ENCODE measurements around the gene EPN2.
A peak's percentile ranks its signal among the peaks of the same experiment; 100 is the strongest.

The EPN2 gene

DNA sequence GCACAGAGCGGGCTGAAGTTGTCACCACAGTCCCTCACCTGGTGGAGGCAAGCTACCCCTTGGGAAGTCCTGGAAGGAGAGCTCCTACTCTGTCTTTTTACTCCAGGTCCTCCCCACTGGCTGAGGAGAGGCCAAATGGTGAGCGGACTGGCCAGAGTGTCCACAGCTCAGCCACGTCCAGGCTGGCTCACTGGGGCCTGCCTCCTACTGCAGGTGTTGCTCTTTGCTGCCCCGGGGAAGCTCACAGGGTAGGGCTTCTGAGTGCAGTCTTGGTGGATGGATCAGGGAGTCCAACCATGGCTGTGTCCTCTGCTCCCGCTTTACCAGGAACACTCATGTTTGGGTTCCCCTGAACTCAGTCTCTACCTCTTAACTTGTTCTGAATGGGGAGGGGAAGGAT, 122.7 kb downstream of the EPN2 start:
- DNase-seq (ENCODE audit: low read depth), result no peak
- TF ChIP-seq, protein P1, sequence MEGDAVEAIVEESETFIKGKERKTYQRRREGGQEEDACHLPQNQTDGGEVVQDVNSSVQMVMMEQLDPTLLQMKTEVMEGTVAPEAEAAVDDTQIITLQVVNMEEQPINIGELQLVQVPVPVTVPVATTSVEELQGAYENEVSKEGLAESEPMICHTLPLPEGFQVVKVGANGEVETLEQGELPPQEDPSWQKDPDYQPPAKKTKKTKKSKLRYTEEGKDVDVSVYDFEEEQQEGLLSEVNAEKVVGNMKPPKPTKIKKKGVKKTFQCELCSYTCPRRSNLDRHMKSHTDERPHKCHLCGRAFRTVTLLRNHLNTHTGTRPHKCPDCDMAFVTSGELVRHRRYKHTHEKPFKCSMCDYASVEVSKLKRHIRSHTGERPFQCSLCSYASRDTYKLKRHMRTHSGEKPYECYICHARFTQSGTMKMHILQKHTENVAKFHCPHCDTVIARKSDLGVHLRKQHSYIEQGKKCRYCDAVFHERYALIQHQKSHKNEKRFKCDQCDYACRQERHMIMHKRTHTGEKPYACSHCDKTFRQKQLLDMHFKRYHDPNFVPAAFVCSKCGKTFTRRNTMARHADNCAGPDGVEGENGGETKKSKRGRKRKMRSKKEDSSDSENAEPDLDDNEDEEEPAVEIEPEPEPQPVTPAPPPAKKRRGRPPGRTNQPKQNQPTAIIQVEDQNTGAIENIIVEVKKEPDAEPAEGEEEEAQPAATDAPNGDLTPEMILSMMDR (IDR thresholded peaks at IDR 0.05; ENCODE audit: insufficient read depth, low read depth, low read length, missing control alignments), result no peak
- H3K4me3 ChIP-seq (ENCODE audit: low read length), result no peak overlapping the region

DNA sequence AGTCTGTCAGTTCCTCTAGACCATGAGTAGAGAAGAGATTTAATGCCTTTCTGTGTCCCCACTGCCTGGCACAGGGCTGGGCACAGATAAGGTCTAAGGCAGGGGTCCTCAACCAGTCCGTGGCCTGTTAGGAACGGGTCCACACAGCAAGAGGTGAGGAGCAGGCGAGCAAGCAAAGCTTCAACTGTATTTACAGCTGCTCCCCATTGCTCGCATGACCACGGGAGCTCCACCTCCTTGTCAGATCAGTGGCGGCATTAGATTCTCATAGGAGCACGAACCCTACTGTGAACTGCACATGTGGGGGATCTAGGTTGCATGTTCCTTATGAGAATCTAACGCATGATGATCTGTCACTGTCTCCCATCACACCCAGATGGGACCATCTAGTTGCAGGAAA, 123.6 kb downstream of the EPN2 start:
- TF ChIP-seq, protein P1 (IDR thresholded peaks at IDR 0.05; ENCODE audit: insufficient read depth, low read depth, low read length, missing control alignments), result no peak
- no peak overlapping the region for H3K4me3 ChIP-seq (ENCODE audit: low read length)
- no peak for DNase-seq (ENCODE audit: low read depth)

DNA sequence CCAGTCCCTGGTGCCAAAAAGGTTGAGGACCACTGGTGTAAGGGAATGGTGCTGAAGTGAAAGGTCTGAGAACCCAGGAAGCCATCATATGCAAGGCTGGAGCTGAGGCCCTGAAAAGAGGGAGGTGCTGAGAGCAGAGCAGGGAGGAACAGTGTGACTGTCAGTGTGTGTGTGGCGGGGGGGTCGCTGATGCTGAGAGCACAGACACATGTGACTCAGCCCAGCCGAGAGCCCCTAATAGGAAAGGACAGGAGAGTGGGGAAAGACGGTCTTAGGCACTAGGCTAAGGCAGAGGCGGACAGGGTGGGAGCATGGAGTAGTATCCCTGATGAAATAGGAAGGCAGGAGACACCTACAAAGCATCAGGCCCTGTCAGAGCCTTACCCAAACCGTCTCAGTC, 124.2 kb downstream of the EPN2 start:
- H3K4me3 ChIP-seq (ENCODE audit: low read length), result peak overlapping the region; percentile 66
- no peak for DNase-seq (ENCODE audit: low read depth)
- TF ChIP-seq, protein P1 (IDR thresholded peaks at IDR 0.05; ENCODE audit: insufficient read depth, low read depth, low read length, missing control alignments), result no peak

DNA sequence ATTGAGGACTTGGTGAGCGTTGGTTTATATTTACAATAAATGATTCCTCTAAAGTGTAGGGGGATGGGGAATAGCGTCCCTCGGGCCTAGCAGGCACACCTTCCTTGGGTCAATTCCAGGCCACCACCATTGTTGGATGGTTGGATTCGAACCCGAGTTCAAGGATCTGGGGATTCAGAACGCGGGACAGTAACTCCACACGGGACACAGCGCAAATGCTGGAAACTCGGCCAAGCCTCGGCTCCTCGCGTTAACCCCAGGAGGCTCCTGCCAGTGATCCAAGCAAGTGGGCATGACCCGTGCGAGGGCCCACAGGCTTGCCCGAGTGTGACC, 124.7 kb downstream of the EPN2 start:
- no peak for DNase-seq (ENCODE audit: low read depth)
- TF ChIP-seq, protein P1 (IDR thresholded peaks at IDR 0.05; ENCODE audit: insufficient read depth, low read depth, low read length, missing control alignments), result no peak
- H3K4me3 ChIP-seq (ENCODE audit: low read length), result peak overlapping the region; percentile 66

DNA sequence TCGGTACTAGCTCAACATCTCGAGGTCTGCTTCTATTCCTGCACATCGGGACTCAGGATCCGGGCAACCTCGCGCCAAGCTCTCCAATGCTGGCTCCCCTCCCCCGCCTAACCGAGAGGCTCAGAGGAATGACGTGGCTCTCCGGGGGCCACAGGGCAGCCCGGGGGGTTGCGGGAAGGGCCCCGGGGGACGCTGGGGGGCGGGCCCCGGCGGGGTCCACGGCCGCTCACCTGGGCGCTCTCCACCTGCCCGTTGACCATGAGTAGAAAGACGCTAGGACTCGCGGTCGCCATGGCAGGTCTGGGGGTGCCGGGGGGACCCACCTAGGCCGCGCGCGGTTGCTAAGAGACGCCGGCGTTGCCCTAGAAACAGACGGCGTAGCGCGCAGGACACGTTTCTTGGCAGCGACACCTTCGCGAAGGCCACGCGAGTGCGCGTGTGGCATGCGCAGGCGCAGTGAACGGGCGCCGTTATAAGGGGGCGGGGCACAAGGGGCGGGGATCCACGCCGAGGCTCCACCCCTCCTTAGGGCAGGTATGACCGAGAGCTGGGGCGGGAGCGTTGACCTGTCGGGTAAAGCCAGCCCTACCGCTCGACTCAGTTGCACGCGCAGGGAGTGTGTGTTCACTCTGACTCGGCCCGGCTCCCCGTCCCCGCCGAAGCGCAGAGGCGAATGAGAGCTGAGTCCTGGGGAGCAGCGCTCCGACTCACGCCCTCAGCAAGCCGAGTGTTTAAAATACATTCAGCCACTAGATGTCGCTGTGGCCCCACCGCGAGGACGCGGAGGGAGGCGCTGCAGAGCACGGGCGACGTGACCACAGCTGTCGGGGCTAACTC, 125.3 kb downstream of the EPN2 start, which contains the start of gene B9D1:
TSS of gene B9D1 (minus strand) at position 447 of the 837 bp plus-strand sequence. CDS start at position 293, 154 bp downstream.
- DNase-seq (ENCODE audit: low read depth), result peak; percentile 90
- H3K4me3 ChIP-seq (ENCODE audit: low read length), result peak within 1 kb of the TSS; percentile 66
- TF ChIP-seq, protein P1 (IDR thresholded peaks at IDR 0.05; ENCODE audit: insufficient read depth, low read depth, low read length, missing control alignments), result peak; percentile 83

DNA sequence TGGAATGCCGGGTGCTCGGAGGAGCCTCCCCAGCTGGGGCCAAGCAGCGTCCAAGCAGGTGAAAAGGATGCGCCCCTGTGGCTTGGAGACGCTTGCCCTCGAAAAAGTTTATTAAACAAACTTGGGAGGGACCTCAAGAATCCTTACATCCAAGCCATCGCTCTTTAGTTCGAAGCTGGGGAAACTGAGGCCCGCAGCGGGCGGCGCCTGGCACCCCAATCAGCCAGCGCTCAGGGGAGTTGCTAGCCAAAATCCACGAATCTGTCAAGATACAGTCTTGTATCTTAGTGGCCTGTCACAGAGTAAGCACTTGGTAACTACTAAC, 125.9 kb downstream of the EPN2 start:
- peak overlapping the region; percentile 66 for H3K4me3 ChIP-seq (ENCODE audit: low read length)
- TF ChIP-seq, protein P1 (IDR thresholded peaks at IDR 0.05; ENCODE audit: insufficient read depth, low read depth, low read length, missing control alignments), result no peak
- no peak for DNase-seq (ENCODE audit: low read depth)
